ENCODE results near the gene C5.
"Not testable (repeated sequence)": the region's sequence is repeated elsewhere in the genome, so short reads cannot be mapped to it uniquely, and the experiment has no call there.

Gene C5

DNA sequence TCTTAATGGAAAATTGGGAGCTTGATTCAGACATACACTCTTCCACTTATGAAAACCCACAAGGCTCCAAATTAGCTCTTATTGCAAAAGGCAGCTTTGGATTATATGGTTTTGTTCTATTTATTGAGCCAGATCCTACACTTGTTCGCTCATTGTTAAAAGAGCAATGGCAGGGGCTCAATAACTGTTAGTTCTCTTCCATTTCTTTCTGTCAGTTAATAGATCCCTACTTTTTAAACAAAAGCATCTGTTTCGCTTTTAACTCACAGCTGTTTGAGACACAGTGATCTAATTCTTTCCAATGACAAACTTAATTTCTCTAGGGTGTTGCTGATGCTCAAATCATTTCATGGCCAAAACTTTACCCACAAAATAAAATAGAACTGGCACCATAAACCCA, 11.7 kb downstream of the C5 start:
- CTCF ChIA-PET: interaction anchor here (0.5 kb wide), 1 partner anchor 387 kb away, joined by 3 read pairs; no protein-coding TSS in a partner anchor

DNA sequence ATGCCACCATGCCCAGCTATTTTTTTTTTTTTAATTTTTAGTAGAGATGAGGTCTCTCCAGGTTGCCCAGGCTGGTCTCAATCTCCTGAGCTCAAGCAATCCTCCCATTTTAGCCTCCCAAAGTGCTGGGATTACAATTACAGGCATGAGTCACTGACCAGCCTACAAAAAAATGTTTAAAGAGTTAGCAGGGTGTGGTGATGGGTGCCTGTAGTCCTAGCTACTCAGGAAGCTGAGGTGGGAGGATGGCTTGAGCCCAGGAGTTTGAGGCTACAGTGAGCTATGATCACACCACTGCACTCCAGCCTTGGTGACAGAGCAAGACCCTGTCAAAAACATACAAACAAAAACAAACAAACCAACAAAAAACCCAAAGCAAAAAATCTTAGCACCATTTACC, 14.4 kb downstream of the C5 start:
- POLR2A ChIA-PET: interaction anchor here (1.1 kb wide), 1 partner anchor 86 kb away, joined by 3 read pairs; no protein-coding TSS in a partner anchor
- CTCF ChIA-PET: interaction anchor here (0.6 to 1.5 kb wide), 2 partner anchors 24 to 505 kb away, joined by 4 to 5 read pairs; no protein-coding TSS in a partner anchor
- not testable (repeated sequence) for DNase-seq (ENCODE audit: extremely low spot score)

More for the DNA sequence above, 11.7 kb downstream of the C5 start:
- POLR2A ChIA-PET: no interaction called here
- no peak for DNase-seq (ENCODE audit: extremely low spot score)
- TF ChIP-seq FOXK2 (IDR thresholded peaks at IDR 0.05): no peak
- TF ChIP-seq ZNF384 (IDR thresholded peaks at IDR 0.05): no peak
- TF ChIP-seq FOXM1 (IDR thresholded peaks at IDR 0.05; ENCODE audit: borderline replicate concordance): no peak
- no peak for TF ChIP-seq TARDBP (IDR thresholded peaks at IDR 0.05)
- TF ChIP-seq LEF1 (IDR thresholded peaks at IDR 0.05; ENCODE audit: borderline replicate concordance): no peak
- no peak for TF ChIP-seq CTBP1 (IDR thresholded peaks at IDR 0.05; ENCODE audit: borderline replicate concordance)
- TF ChIP-seq SP1 (IDR thresholded peaks at IDR 0.05): no peak
- TF ChIP-seq BHLHE40 (IDR thresholded peaks at IDR 0.05; ENCODE audit: borderline replicate concordance): no peak
- no peak for TF ChIP-seq ELF4 (IDR thresholded peaks at IDR 0.05)
- no peak for TF ChIP-seq HDGF (IDR thresholded peaks at IDR 0.05; ENCODE audit: borderline replicate concordance)
- TF ChIP-seq, protein P1, sequence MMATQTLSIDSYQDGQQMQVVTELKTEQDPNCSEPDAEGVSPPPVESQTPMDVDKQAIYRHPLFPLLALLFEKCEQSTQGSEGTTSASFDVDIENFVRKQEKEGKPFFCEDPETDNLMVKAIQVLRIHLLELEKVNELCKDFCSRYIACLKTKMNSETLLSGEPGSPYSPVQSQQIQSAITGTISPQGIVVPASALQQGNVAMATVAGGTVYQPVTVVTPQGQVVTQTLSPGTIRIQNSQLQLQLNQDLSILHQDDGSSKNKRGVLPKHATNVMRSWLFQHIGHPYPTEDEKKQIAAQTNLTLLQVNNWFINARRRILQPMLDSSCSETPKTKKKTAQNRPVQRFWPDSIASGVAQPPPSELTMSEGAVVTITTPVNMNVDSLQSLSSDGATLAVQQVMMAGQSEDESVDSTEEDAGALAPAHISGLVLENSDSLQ (IDR thresholded peaks at IDR 0.05): no peak
- no peak for TF ChIP-seq SUZ12 (IDR thresholded peaks at IDR 0.05)
- no peak for TF ChIP-seq L3MBTL2 (conservative IDR thresholded peaks at IDR 0.05)
- no peak for TF ChIP-seq NFRKB (IDR thresholded peaks at IDR 0.05)
- TF ChIP-seq ARNT (IDR thresholded peaks at IDR 0.05): no peak
- TF ChIP-seq FOXA1 (IDR thresholded peaks at IDR 0.05): no peak

DNA sequence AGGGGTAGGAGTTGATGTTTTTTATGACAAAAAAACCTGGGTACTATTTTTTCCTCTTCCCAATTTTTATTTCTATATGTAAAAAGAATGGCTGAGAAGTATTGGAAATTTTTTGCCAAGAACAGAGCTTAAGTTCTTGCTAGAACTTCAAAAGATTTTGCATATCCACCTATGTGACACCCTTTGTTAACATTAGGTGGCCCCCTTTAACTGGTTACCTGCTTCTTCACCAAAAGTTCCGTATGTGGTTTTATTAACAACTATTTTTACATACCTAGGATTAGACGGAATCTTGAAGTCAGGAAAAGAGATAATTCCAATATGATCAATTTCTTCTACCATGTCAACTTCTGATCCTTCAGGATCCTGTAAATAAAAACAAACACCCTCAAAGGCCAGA, 15.5 kb downstream of the C5 start:
- no peak for DNase-seq (ENCODE audit: extremely low spot score)
- POLR2A ChIA-PET: no interaction called here
- TF ChIP-seq SP1 (IDR thresholded peaks at IDR 0.05) (no peak), FOXK2 (IDR thresholded peaks at IDR 0.05) (no peak), FOXM1 (IDR thresholded peaks at IDR 0.05; ENCODE audit: borderline replicate concordance) (no peak), ZNF384 (IDR thresholded peaks at IDR 0.05) (no peak), L3MBTL2 (conservative IDR thresholded peaks at IDR 0.05) (no peak), HDGF (IDR thresholded peaks at IDR 0.05; ENCODE audit: borderline replicate concordance) (no peak), BHLHE40 (IDR thresholded peaks at IDR 0.05; ENCODE audit: borderline replicate concordance) (no peak), FOXA1 (IDR thresholded peaks at IDR 0.05) (no peak), CTBP1 (IDR thresholded peaks at IDR 0.05; ENCODE audit: borderline replicate concordance) (no peak), LEF1 (IDR thresholded peaks at IDR 0.05; ENCODE audit: borderline replicate concordance) (no peak), ELF4 (IDR thresholded peaks at IDR 0.05) (no peak), NFRKB (IDR thresholded peaks at IDR 0.05) (no peak)
- CTCF ChIA-PET: interaction anchor here (0.6 kb wide), 1 partner anchor 10 kb away, joined by 3 read pairs; no protein-coding TSS in a partner anchor

DNA sequence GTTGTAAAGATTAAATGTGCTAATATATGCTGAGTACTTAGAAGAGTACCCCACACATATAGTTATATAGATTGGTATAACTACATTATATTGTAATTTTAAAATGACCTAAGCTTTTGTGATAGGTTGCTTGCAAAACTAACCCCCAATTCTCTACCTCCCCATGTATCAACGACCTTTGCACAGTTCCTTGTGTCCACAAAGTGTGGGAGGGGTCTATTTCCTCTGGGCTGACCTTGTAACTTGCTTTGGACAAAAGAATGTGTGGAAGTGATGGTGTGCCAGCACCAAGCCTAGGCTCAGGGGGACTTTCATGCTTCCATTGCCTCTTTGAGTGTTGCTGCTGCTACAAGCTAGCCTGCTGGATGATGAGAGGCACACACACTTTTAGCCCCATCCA, 20.6 kb downstream of the C5 start:
- ChIA-PET CTCF (interaction anchor here (0.9 kb wide), 1 partner anchor 31 kb away, joined by 3 read pairs; no protein-coding TSS in a partner anchor), POLR2A (no interaction called here)
- DNase-seq (ENCODE audit: extremely low spot score): no peak
- TF ChIP-seq ARNT (IDR thresholded peaks at IDR 0.05): no peak
- TF ChIP-seq L3MBTL2 (conservative IDR thresholded peaks at IDR 0.05): no peak
- no peak for TF ChIP-seq CTBP1 (IDR thresholded peaks at IDR 0.05; ENCODE audit: borderline replicate concordance)
- no peak for TF ChIP-seq FOXA1 (IDR thresholded peaks at IDR 0.05)

DNA sequence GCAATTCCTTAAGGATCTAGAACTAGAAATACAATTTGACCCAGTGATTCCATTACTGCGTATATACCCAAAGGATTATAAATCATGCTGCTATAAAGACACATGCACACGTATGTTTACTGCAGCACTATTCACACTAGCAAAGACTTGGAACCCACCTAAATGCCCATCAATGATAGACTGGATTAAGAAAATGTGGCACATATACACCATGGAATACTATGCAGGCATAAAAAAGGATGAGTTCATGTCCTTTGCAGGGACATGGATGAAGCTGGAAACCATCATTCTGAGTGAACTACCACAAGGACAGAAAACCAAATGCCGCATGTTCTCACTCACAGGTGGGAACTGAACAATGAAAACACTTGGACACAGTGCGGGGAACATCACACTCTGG, 21.8 kb downstream of the C5 start:
- CTCF ChIA-PET; DNase-seq (ENCODE audit: extremely low spot score); POLR2A ChIA-PET: not testable (repeated sequence)

DNA sequence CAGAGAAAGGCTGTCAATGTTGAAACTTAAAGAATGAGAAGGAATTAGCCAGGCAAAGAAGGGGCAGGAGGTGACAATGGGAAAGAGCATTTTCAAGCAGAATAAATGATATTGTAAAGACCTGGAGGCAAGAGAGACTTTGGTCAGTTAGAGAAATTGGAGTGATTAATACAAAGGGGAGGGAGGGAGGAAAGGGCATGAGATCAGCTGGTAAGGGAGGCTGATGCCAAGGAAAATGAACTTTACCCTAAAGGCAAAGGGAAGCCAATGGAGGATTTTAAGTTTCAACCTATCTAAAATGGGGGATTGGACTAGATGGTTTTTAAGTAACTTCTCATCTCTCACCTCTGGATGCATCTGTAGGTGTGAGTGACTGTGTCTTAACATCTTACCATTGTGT, 23.3 kb downstream of the C5 start:
- ChIA-PET CTCF (no interaction called here), POLR2A (no interaction called here)
- TF ChIP-seq, protein P1 (IDR thresholded peaks at IDR 0.05): no peak
- TF ChIP-seq CTBP1 (IDR thresholded peaks at IDR 0.05; ENCODE audit: borderline replicate concordance) (no peak), ARNT (IDR thresholded peaks at IDR 0.05) (no peak), TARDBP (IDR thresholded peaks at IDR 0.05) (no peak), HDGF (IDR thresholded peaks at IDR 0.05; ENCODE audit: borderline replicate concordance) (no peak), ZNF384 (IDR thresholded peaks at IDR 0.05) (no peak), BHLHE40 (IDR thresholded peaks at IDR 0.05; ENCODE audit: borderline replicate concordance) (no peak), ELF4 (IDR thresholded peaks at IDR 0.05) (no peak), LEF1 (IDR thresholded peaks at IDR 0.05; ENCODE audit: borderline replicate concordance) (no peak), FOXM1 (IDR thresholded peaks at IDR 0.05; ENCODE audit: borderline replicate concordance) (no peak)
- no peak for DNase-seq (ENCODE audit: extremely low spot score)

DNA sequence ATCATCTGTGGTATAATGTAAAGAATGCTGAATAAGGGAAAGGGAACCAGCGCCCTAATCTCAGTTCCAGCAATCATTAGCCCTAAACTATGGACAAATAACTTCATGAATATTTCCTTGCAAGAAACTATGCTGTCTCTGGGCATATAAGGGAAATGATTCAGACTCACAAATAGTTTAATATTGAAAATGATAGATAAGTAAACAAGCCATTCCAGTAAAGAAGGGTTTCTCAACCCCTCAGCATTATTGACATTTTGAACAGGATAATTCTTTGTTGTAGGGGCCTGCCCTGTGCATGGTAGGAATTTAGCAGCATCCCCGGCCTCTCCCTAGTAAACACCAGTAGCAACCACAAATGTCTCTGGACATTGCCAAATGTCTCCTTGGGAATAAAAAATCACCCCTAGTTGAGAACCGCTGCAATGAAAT, 23.8 kb downstream of the C5 start:
- POLR2A ChIA-PET: no interaction called here
- TF ChIP-seq SUZ12 (IDR thresholded peaks at IDR 0.05): no peak
- TF ChIP-seq BHLHE40 (IDR thresholded peaks at IDR 0.05; ENCODE audit: borderline replicate concordance): no peak
- no peak for TF ChIP-seq FOXA1 (IDR thresholded peaks at IDR 0.05)
- TF ChIP-seq, protein P1 (IDR thresholded peaks at IDR 0.05): no peak
- no peak for TF ChIP-seq L3MBTL2 (conservative IDR thresholded peaks at IDR 0.05)
- TF ChIP-seq SP1 (IDR thresholded peaks at IDR 0.05): no peak
- TF ChIP-seq ZNF384 (IDR thresholded peaks at IDR 0.05): no peak
- TF ChIP-seq LEF1 (IDR thresholded peaks at IDR 0.05; ENCODE audit: borderline replicate concordance): no peak
- no peak for TF ChIP-seq TARDBP (IDR thresholded peaks at IDR 0.05)
- no peak for TF ChIP-seq NFRKB (IDR thresholded peaks at IDR 0.05)
- TF ChIP-seq ELF4 (IDR thresholded peaks at IDR 0.05): no peak
- DNase-seq (ENCODE audit: extremely low spot score): no peak
- CTCF ChIA-PET: no interaction called here
